GM12891 (cell line): ENCODE measurements around the gene TMEM30A.

Experiments used
- DNase-seq: peaks from one replicate; pipeline ENCODE4 v3.0.0; 2011; ENCODE audit warnings: low spot score; ENCODE audit not compliant: insufficient read length
- FAIRE-seq: peaks from 2 replicates; lab custom pipeline; 2011; peaks lifted over from hg19 to GRCh38; lab: Jason Lieb, UNC
- PAX5 ChIP-seq: IDR thresholded peaks from 2 replicates; pipeline ENCODE4 v1.6.1; 2011; ENCODE audit warnings: low read length, moderate library complexity, mild to moderate bottlenecking; ENCODE audit not compliant: insufficient read depth, severe bottlenecking
- POLR2A ChIP-seq: IDR thresholded peaks from 2 replicates; pipeline ENCODE4 v1.6.1; 2011; ENCODE audit warnings: low read depth, low read length, control low read depth
- POLR2AphosphoS5 ChIP-seq: IDR thresholded peaks from 2 replicates; pipeline ENCODE4 v1.6.1; 2011; ENCODE audit warnings: low read depth, low read length, control low read depth
- POU2F2 ChIP-seq: IDR thresholded peaks from 2 replicates; pipeline ENCODE4 v1.6.1; 2011; ENCODE audit warnings: low read depth, mild to moderate bottlenecking, control low read depth, low read length, moderate library complexity
- SPI1 ChIP-seq: IDR thresholded peaks from 2 replicates; pipeline ENCODE4 v1.6.1; 2011; ENCODE audit warnings: low read depth, low read length, control low read depth
- TAF1 ChIP-seq: IDR thresholded peaks from 2 replicates; pipeline ENCODE4 v1.6.1; 2011; ENCODE audit warnings: low read depth, low read length, control low read depth

TMEM30A gene

DNA sequence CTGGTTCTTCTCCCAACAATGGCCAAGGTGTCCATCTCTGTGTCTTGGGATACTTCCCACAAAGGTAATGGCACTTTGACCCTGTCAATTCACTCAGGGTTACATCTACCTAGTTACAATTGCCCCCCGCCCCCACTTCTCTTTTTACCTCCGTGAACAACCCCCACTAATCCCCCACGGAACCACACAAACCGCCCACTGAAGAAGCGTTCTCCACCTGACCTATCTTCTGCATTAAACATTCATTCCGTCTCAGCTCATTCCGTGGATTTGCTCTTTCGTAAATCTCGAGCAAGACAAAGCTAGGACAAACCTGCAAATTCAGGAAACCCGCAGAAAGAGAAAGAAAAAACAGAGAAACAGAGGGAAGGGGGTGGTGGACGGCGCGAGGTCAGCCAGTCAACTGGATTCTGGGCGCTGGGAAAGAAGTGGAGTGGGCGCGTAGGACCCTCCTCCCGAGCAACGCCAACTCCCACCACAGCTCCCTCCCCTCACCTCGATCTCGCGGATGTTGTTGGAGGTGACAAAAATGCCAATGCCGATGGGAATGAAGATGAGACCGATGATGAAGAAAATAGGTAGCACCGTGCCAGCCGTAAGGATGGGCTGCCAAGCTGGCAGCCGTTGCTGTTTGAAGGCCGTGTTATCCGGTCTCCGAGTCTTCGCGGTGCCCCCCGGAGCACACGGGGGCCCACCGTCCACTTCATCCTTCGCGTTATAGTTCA, 523 bp downstream of the TMEM30A start:
- TF ChIP-seq PAX5 (no peak), SPI1 (peak; percentile 48)
- no peak for DNase-seq
- FAIRE-seq: no peak

DNA sequence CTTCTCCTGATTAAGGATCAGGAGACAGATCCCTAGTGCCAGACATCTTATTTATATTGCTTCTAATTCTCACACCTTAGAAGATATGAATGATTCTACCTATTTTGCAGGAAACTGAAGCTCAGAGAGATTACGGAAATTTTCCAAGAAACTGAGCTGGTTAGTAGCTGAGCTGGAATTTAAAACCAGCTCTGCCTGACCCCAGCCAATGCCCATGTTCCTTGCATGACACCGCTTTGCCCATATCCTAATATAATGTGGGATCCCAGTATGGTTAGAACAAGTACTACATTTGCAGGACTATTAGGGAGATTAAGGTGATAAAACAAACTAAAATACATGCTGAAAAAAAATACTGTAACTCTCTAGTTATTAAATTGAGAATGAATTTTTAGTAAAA, 1.9 kb downstream of the TMEM30A start:
- DNase-seq (no peak), FAIRE-seq (peak; percentile 5)
- TF ChIP-seq PAX5: no peak
- no peak for TF ChIP-seq SPI1
- TF ChIP-seq POLR2A: no peak
- TF ChIP-seq POU2F2: no peak
- no peak for TF ChIP-seq TAF1
- no peak for TF ChIP-seq POLR2AphosphoS5

DNA sequence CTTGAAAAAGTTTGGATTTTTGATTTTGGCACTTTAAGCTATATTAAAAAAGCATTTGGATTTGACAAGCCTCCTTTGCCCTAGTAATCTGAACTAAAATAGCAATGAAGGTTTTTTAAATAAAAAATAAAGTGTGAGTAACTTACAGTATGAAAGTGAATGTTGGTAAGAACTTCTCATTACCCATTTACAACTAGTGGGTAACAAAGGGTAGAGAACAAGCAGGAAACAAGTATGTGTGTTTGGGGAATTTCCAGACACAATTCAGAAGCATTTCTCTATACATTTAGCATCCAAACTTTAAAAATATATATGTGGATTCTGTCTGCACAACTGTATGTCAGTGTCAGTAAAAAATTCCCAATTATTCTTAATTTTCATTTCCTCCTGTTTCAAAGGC, 2.9 kb downstream of the TMEM30A start:
- TF ChIP-seq POU2F2 (no peak), PAX5 (no peak), POLR2AphosphoS5 (no peak), TAF1 (no peak), POLR2A (no peak), SPI1 (no peak)
- no peak for FAIRE-seq

GRCh38 chr6:75280131-75280855, 4.3 kb downstream of the TMEM30A start:
- TF ChIP-seq POLR2AphosphoS5 (no peak), POU2F2 (no peak), TAF1 (no peak), SPI1 (no peak), PAX5 (no peak), POLR2A (no peak)
- DNase-seq: no peak
- no peak for FAIRE-seq

More for the DNA sequence above, 2.9 kb downstream of the TMEM30A start:
- DNase-seq: no peak

DNA sequence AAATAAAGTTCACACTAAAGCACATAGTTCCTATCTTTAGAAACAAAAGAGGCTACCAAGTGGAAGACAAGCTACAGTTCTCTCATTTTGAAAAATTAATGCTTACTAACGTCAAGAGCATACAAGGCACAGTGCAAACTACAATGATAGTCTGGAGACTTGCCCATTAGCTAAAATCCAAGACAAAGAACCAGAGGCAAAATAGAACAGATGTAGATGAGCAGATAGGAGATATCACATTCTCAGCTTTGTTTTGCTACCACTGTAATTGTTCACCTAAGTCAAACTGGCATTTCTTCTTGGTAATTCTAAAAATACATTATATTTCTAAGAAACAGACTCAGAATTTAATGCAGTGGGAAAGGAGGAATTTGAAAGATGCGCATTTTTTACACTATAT, 5.2 kb downstream of the TMEM30A start:
- DNase-seq (no peak), FAIRE-seq (peak; percentile 31)
- TF ChIP-seq POLR2AphosphoS5 (no peak), POLR2A (no peak), SPI1 (no peak), PAX5 (no peak), TAF1 (no peak), POU2F2 (no peak)

DNA sequence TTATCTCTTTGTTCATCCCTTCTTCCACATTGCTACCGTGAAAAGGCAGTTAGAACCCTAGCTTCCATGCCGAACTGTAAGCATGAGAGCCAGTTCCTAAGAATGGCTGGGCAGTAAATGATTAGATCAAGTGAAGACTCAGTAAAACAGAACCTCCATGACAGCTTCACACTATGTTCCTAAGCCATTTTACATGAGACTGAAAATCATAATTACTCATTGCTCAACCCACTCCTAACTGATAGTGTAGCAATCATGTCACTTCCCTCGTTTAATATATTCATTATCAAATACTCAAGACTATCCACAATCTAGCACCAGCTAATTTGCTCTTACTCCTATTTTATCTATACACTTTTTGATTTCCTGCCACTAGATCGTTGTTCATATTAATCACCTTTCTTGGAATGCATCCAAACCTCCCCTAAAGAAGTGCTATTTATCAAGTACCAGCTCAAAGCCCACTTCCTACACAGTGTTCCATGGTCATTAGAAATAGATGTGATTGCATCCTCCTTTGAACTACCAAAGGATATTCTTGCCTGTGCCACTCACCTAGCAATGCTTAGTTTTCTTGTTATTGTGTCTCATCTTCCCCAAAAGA, 6.0 kb downstream of the TMEM30A start:
- no peak for FAIRE-seq
- TF ChIP-seq POU2F2: no peak
- no peak for TF ChIP-seq POLR2A
- no peak for TF ChIP-seq PAX5
- TF ChIP-seq TAF1: no peak
- no peak for TF ChIP-seq SPI1
- TF ChIP-seq POLR2AphosphoS5: no peak
- no peak for DNase-seq

GRCh38 chr6:75275067-75275466, 9.5 kb downstream of the TMEM30A start:
- FAIRE-seq (no peak), DNase-seq (no peak)
- no peak for TF ChIP-seq SPI1
- no peak for TF ChIP-seq TAF1
- TF ChIP-seq POU2F2: no peak
- no peak for TF ChIP-seq POLR2A
- no peak for TF ChIP-seq POLR2AphosphoS5
- no peak for TF ChIP-seq PAX5

DNA sequence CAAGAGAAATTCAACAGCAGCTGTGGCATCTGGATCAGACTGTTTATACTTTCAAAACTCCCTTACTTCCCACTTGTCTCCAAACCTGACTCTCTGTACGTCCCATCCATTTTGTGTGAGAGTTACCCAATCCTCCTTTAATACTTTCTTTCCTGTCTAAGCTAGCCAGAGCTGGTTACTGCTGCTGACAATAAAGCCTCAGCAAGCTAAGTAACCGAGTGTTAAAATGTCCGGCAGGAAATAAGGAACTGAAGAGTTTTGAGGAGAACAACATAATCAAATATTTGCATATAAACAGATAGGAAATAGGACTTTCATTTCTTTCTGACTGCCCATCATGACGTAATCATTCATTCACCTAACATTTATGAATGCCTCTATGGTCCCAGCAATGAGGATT, 11.6 kb downstream of the TMEM30A start:
- DNase-seq (no peak), FAIRE-seq (peak; percentile 41)
- TF ChIP-seq SPI1: peak; percentile 35; the same call in 1 of the 2 replicates
- no peak for TF ChIP-seq PAX5
- TF ChIP-seq POLR2AphosphoS5: no peak
- TF ChIP-seq TAF1: no peak
- no peak for TF ChIP-seq POU2F2
- no peak for TF ChIP-seq POLR2A

DNA sequence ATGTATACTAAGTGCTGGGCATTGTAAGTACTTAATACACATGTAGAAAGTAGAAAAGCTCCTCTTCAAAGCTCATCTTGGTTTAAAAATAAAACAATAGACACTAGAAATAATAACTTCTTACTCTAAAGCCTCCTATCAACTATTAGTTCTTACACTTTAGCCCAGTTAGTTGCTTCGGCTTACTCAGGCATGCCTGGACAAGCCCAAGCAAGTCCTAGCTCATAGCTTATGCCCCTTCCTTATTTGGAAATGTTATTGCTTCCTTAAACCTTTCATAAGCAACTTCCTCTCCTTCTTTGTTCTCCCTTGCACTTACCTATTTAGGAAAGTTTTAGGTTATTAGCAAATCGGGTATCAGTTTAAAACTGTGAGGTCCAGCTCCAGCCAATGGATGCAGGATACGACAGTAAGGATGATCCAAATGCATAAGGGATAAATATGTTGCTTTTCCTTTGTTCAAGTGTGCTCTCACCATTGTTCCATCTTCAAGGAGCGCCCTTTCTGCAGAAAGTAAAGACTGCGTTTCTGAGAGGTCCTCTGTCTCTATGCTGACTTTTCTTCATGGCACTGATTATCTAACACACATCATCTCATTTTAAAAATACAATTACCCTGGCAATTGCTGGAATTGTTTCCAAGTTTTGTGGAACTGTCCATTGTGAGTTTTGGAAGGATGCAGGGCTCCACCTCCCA, 12.3 kb downstream of the TMEM30A start:
- DNase-seq: no peak
- TF ChIP-seq PAX5 (no peak), POLR2A (no peak), TAF1 (no peak), SPI1 (no peak), POU2F2 (no peak), POLR2AphosphoS5 (no peak)
- peak; percentile 35 for FAIRE-seq
